ENCODE results near the gene IL22. TPM values are rescaled to one million over a fixed set of nuclear protein-coding genes. Genes with fewer than 3 reads are reported as not detected.

IL22 gene
- total and polyA plus RNA-seq, 2 of the 8 experiments (the other 6 are each of a cell fraction or from before 2014, with no cell fraction given), result not detected

DNA sequence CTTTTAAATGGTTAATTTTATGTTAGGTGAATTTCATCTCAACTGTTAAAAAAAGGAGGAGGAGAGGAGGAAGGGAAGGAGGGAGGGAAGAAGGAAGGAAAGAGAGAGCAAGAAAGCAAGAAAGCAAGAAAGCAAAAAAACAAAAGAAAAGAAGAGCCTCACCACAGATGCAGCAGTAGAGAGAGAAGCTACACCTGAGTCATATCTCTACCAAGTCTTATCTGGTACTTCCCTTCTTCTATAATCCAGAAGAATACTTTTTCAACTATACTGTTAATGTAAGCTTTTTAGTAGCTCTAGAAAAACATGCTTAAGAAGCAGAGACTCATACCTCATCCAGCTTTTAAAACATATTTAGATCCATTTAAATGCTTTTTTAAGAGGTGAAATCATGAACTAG lies 22.2 kb downstream of the IL22 start:
- H3K9me3 ChIP-seq (ENCODE audit: insufficient read depth in 2 of 2, low read depth in 1 of 2, low read length in 1 of 2), result no peaks in the 10 kb centered on the region
- no peak overlapping the region for H3K18ac ChIP-seq (ENCODE audit: extremely low read depth, low read length)
- FAIRE-seq, result no peak
- CTCF ChIA-PET (ENCODE audit: partially characterized antibody), result interaction anchor here (1.2 to 2.3 kb wide), 3 partner anchors 8 to 191 kb away, joined by 5 to 15 read pairs (median 6); no protein-coding TSS in a partner anchor
- H3K79me1 ChIP-seq (ENCODE audit: low read depth, low read length), result no peaks in the 10 kb centered on the region; the same call in 1 of the 2 replicates
- no peaks in the 10 kb centered on the region for H4K20me1 ChIP-seq (replicated peaks in 1 of 2; ENCODE audit: control insufficient read depth in 1 of 2, insufficient read depth in 2 of 2, low read length in 2 of 2)
- no peak overlapping the region for H4K8ac ChIP-seq (ENCODE audit: extremely low read depth, insufficient read depth, low read length)
- no peak overlapping the region for H3K27ac ChIP-seq (ENCODE audit: low read depth, low read length)
- H3K23me2 ChIP-seq (ENCODE audit: low read depth, low read length), result no peaks in the 10 kb centered on the region
- H2BK15ac ChIP-seq (ENCODE audit: low read length), result no peak overlapping the region
- no peak overlapping the region for H4K91ac ChIP-seq (replicated peaks; ENCODE audit: insufficient read length, low read length)
- no peak for DNase-seq (ENCODE audit: low read depth in 1 of 2, low spot score in 2 of 2)
- POLR2A ChIA-PET (ENCODE audit: partially characterized antibody), result no interaction called here
- H2BK12ac ChIP-seq (ENCODE audit: low read depth, low read length), result no peak overlapping the region
- no peak overlapping the region for H2AK5ac ChIP-seq (ENCODE audit: low read depth, low read length)
- H3K4ac ChIP-seq (replicated peaks; ENCODE audit: insufficient read length, low read depth, low read length), result no peak overlapping the region
- no peaks in the 10 kb centered on the region for H3K36me3 ChIP-seq (ENCODE audit: control insufficient read depth in 2 of 4, insufficient read depth in 4 of 4, low read length in 3 of 4)
- no peak overlapping the region for H3K4me3 ChIP-seq (ENCODE audit: extremely low read depth in 1 of 4, insufficient read depth in 2 of 4, low read depth in 3 of 4, low read length in 4 of 4)
- no peak overlapping the region for H3K14ac ChIP-seq (ENCODE audit: insufficient read length)
- H3K27me3 ChIP-seq (replicated peaks in 1 of 4; ENCODE audit: control insufficient read depth in 3 of 4, extremely low read depth in 1 of 4, insufficient read depth in 3 of 4, low read length in 3 of 4), result no peaks in the 10 kb centered on the region
- H2AFZ ChIP-seq (ENCODE audit: low read length), result no peak overlapping the region
- no peaks in the 10 kb centered on the region for H3K79me2 ChIP-seq (ENCODE audit: control insufficient read depth in 1 of 2, insufficient read depth in 2 of 2, low read length in 2 of 2)
- no peak overlapping the region for H3K9ac ChIP-seq (replicated peaks in 1 of 4; ENCODE audit: extremely low read depth in 1 of 4, low read depth in 3 of 4, low read length in 3 of 4)
- H2BK5ac ChIP-seq (ENCODE audit: low read depth, low read length), result no peak overlapping the region
- H3K23ac ChIP-seq (ENCODE audit: insufficient read length), result no peak overlapping the region
- no peaks in the 10 kb centered on the region for H3K4me1 ChIP-seq (replicated peaks in 1 of 4; ENCODE audit: control insufficient read depth in 3 of 4, insufficient read depth in 4 of 4, low read length in 3 of 4)
- H3K56ac ChIP-seq (replicated peaks; ENCODE audit: insufficient read length, low read depth, low read length), result no peak overlapping the region
- no peak overlapping the region for H2BK20ac ChIP-seq (ENCODE audit: low read length)
- H4K5ac ChIP-seq (ENCODE audit: insufficient read length, low read depth, low read length), result no peak overlapping the region
- H3K4me2 ChIP-seq (ENCODE audit: insufficient read depth in 1 of 2, low read depth in 2 of 2, low read length in 2 of 2), result no peak overlapping the region
- H2BK120ac ChIP-seq (replicated peaks; ENCODE audit: low read depth, low read length), result no peak overlapping the region
- TF ChIP-seq MAFK (IDR thresholded peaks at IDR 0.05; ENCODE audit: low read depth, low read length) (no peak), ZNF274 (IDR thresholded peaks at IDR 0.05; ENCODE audit: borderline replicate concordance, extremely low read depth, low read length) (no peak), SIN3A (conservative IDR thresholded peaks at IDR 0.05 in 1 of 2, IDR thresholded peaks at IDR 0.05 in 1 of 2; ENCODE audit: low read depth in 1 of 2, low read length in 2 of 2) (no peak), TCF12 (IDR thresholded peaks at IDR 0.05; ENCODE audit: low read depth, low read length) (no peak), TBP (IDR thresholded peaks at IDR 0.05; ENCODE audit: low read depth, low read length) (no peak), BRCA1 (IDR thresholded peaks at IDR 0.05; ENCODE audit: low read depth, low read length) (no peak), GTF2F1 (IDR thresholded peaks at IDR 0.05; ENCODE audit: borderline replicate concordance, low read depth, low read length) (no peak), RAD21 (IDR thresholded peaks at IDR 0.05 in 1 of 2, conservative IDR thresholded peaks at IDR 0.05 in 1 of 2; ENCODE audit: low read depth in 2 of 2, low read length in 2 of 2) (no peak), CTBP2 (IDR thresholded peaks at IDR 0.05; ENCODE audit: borderline replicate concordance, insufficient read depth, insufficient read length, low read length) (no peak), EP300 (IDR thresholded peaks at IDR 0.05; ENCODE audit: borderline replicate concordance in 1 of 2, low read depth in 2 of 2, low read length in 2 of 2) (no peak), BACH1 (IDR thresholded peaks at IDR 0.05; ENCODE audit: low read length) (no peak)
- TF ChIP-seq, protein P1, sequence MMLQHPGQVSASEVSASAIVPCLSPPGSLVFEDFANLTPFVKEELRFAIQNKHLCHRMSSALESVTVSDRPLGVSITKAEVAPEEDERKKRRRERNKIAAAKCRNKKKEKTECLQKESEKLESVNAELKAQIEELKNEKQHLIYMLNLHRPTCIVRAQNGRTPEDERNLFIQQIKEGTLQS (IDR thresholded peaks at IDR 0.05; ENCODE audit: insufficient read depth, low read depth, low read length), result no peak
- TF ChIP-seq, protein P2, sequence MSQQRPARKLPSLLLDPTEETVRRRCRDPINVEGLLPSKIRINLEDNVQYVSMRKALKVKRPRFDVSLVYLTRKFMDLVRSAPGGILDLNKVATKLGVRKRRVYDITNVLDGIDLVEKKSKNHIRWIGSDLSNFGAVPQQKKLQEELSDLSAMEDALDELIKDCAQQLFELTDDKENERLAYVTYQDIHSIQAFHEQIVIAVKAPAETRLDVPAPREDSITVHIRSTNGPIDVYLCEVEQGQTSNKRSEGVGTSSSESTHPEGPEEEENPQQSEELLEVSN (IDR thresholded peaks at IDR 0.05), result no peak
